Astrocyte of the spinal cord (primary cell): ENCODE results near the gene PTPRN2.

Experiments used
- DNase-seq: peaks from one replicate; pipeline ENCODE4 v3.0.0; 2011; ENCODE audit warnings: low read depth, low spot score
- H3K4me3 ChIP-seq: 2 replicates; pipeline ENCODE4 v1.5.1; 2011; ENCODE audit warnings: low read depth, mild to moderate bottlenecking, low read length, moderate library complexity
- CTCF ChIP-seq: IDR thresholded peaks from 2 replicates; pipeline ENCODE4 v1.5.1; 2012; ENCODE audit warnings: low read depth, mild to moderate bottlenecking, low read length, inconsistent platforms
- in situ Hi-C: cut with HindIII; loops from 2 replicates; pipeline ENCODE4 v1.10.0; 2017; ENCODE audit warnings: low sequenced_read_pairs

Gene PTPRN2

GRCh38 chr7:158033196-158033595, 554.4 kb downstream of the PTPRN2 start:
- no peak for TF ChIP-seq CTCF
- no peak overlapping the region for H3K4me3 ChIP-seq
- DNase-seq, result no peak
- in situ Hi-C loops, result no loop called here

GRCh38 chr7:158032561-158033115, 555.0 kb downstream of the PTPRN2 start:
- no peak for TF ChIP-seq CTCF
- in situ Hi-C loops, result no loop called here
- no peak for DNase-seq

GRCh38 chr7:158031867-158032308, 555.7 kb downstream of the PTPRN2 start:
- no peak for TF ChIP-seq CTCF
- no peak overlapping the region for H3K4me3 ChIP-seq
- in situ Hi-C loops, result no loop called here
- no peak for DNase-seq

More at GRCh38 chr7:158032561-158033115, 555.0 kb downstream of the PTPRN2 start:
- H3K4me3 ChIP-seq, result no peak overlapping the region

GRCh38 chr7:158030566-158030965, 557.1 kb downstream of the PTPRN2 start:
- no peak for DNase-seq
- no peak overlapping the region for H3K4me3 ChIP-seq
- no peak for TF ChIP-seq CTCF
- in situ Hi-C loops, result no loop called here

GRCh38 chr7:158030071-158030470, 557.6 kb downstream of the PTPRN2 start:
- no peak for TF ChIP-seq CTCF
- no peak for DNase-seq
- in situ Hi-C loops, result no loop called here
- H3K4me3 ChIP-seq, result no peak overlapping the region

- TF ChIP-seq CTCF, result no peak
- in situ Hi-C loops, result no loop called here
- no peak for DNase-seq
- H3K4me3 ChIP-seq, result no peak overlapping the region
Observed at GRCh38 chr7:158029509-158029908, 558.1 kb downstream of the PTPRN2 start.
